Measurements from ENCODE around the gene GP2.

The GP2 gene

GRCh38 chr16:20306401-20306800 is 20.9 kb downstream of the GP2 start:
- DNase-seq (ENCODE audit: low spot score): no peak

GRCh38 chr16:20303012-20303411 is 24.3 kb downstream of the GP2 start:
- TF ChIP-seq, protein P1, sequence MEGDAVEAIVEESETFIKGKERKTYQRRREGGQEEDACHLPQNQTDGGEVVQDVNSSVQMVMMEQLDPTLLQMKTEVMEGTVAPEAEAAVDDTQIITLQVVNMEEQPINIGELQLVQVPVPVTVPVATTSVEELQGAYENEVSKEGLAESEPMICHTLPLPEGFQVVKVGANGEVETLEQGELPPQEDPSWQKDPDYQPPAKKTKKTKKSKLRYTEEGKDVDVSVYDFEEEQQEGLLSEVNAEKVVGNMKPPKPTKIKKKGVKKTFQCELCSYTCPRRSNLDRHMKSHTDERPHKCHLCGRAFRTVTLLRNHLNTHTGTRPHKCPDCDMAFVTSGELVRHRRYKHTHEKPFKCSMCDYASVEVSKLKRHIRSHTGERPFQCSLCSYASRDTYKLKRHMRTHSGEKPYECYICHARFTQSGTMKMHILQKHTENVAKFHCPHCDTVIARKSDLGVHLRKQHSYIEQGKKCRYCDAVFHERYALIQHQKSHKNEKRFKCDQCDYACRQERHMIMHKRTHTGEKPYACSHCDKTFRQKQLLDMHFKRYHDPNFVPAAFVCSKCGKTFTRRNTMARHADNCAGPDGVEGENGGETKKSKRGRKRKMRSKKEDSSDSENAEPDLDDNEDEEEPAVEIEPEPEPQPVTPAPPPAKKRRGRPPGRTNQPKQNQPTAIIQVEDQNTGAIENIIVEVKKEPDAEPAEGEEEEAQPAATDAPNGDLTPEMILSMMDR (IDR thresholded peaks at IDR 0.05; ENCODE audit: extremely low read depth, missing control alignments): no peak

More at GRCh38 chr16:20306401-20306800, 20.9 kb downstream of the GP2 start:
- TF ChIP-seq, protein P1 (IDR thresholded peaks at IDR 0.05; ENCODE audit: extremely low read depth, missing control alignments): no peak

DNA sequence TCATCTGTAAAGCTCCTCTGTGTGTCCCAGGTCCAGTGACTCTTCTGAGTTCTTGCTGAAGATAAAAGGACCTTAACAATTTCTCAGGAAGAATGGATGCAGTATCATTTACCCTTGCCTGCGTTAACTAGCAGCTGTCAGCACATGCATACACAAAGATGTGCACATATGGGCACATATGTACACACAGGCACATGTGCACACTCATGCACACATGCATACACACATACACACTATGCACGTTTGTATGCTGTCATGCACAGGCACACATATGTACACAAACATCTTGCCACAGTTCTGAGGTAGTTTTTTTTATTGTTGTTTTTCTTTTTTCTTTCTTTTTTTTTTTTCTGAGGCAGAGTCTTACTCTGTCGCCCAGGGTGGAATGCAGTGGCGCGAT is 24.9 kb downstream of the GP2 start:
- DNase-seq (ENCODE audit: low spot score): no peak
- TF ChIP-seq, protein P1 (IDR thresholded peaks at IDR 0.05; ENCODE audit: extremely low read depth, missing control alignments): no peak

More at GRCh38 chr16:20303012-20303411, 24.3 kb downstream of the GP2 start:
- DNase-seq (ENCODE audit: low spot score): no peak

- DNase-seq (ENCODE audit: low spot score): no peak
- TF ChIP-seq, protein P1 (IDR thresholded peaks at IDR 0.05; ENCODE audit: extremely low read depth, missing control alignments): no peak
Measured at GRCh38 chr16:20301840-20302239, 25.5 kb downstream of the GP2 start.

DNA sequence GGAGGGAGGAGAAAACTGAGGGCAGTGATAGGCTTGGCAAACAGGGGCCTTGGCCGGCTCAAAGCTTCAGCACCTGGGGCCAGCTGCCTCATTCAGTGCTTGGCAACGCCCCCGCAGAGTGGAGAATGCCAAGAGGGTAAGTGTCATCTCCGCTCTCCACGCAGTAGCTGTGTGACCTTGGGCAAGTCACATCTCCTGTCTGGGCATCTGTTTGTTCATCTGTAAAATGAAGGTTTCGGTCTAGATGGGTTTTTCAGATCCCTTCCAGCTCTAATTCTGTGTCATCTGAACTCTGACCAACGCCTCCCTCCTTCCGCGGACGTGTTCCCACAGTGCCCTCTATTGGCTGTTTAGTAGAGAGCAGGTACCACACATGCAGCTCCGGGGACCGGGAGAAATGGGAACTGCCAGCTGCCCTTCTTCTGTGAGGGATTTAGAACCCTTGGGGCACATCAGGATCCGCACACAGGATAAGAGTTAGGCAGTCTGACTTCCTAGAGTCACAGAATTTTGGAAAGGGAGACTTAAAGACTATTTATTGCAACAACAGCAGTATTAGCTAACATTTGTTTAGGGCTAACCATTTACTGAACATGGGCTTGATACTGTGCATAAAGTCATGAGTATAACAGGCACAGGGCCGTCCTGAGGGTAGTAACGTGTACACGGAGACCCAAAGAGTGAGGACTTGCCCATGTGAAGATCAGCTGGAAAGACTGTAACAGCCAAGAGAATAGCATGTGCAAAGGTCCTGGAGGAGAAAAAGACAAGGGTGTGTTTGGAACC is 26.8 kb downstream of the GP2 start:
- TF ChIP-seq, protein P1 (IDR thresholded peaks at IDR 0.05; ENCODE audit: extremely low read depth, missing control alignments): peak; percentile 80
- peak; percentile 67 for DNase-seq (ENCODE audit: low spot score)

DNA sequence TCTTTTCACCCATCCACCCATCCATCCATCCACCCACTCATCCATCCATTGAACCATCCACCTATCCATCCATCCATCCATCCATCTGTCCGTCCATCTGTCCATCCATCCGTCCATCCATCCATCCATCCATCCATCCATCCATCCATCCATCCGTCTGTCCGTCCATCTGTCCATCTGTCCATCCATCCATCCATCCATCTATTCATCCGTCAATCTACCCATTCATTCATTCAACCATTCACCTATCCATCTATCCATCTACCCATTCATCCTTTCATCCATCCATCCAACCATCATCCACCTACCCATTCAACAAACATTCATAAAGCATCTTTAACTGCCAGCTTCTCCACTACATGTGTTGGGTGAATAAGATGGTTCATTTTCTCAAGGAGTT is 28.9 kb downstream of the GP2 start:
- TF ChIP-seq, protein P1 (IDR thresholded peaks at IDR 0.05; ENCODE audit: extremely low read depth, missing control alignments): no peak
- DNase-seq (ENCODE audit: low spot score): no peak
